Measurements from ENCODE around the gene POLD1.

The POLD1 gene

GRCh38 chr19:50467566-50467965 lies 83.4 kb downstream of the POLD1 start:
- no peak for DNase-seq (ENCODE audit: low read depth, low spot score)
- H3K27me3 ChIP-seq (ENCODE audit: control insufficient read depth, insufficient read depth, low read length), result no peaks in the 10 kb centered on the region
- H3K9me3 ChIP-seq (ENCODE audit: control insufficient read depth, insufficient read depth, low read length), result peaks cover 4% of the 10 kb centered on the region; the same call in 1 of the 2 replicates
- WGBS (ENCODE audit: insufficient coverage, insufficient read length), result no CpG with 5 or more reads among the region's 18 CpGs
- H3K4me3 ChIP-seq (ENCODE audit: low read length), result no peak overlapping the region
- H3K36me3 ChIP-seq (ENCODE audit: control insufficient read depth, insufficient read depth, low read length), result no peaks in the 10 kb centered on the region
- no peak overlapping the region for H3K27ac ChIP-seq (ENCODE audit: low read length)
- H3K4me1 ChIP-seq (ENCODE audit: control insufficient read depth, insufficient read depth, low read length), result no peaks in the 10 kb centered on the region; the same call in 1 of the 2 replicates

All from iPS DF 6.9 (cell line).